KMS-11 (cell line): ENCODE measurements around the gene FRAS1.
A peak's percentile ranks its signal among the peaks of the same experiment; 100 is the strongest.

Source experiments
- H2AFZ ChIP-seq: fragments of 200-600 bp; sonication (generic); 2 replicates; pipeline ENCODE4 v1.6.1; 2016; ENCODE audit warnings: antibody characterized with exemption, mixed run types, low read depth
- H3K27ac ChIP-seq: fragments of 200-600 bp; sonication (generic); 2 replicates; pipeline ENCODE4 v1.6.1; 2016; ENCODE audit warnings: mild to moderate bottlenecking, mixed run types
- H3K27me3 ChIP-seq: fragments of 200-600 bp; sonication (generic); 2 replicates; pipeline ENCODE4 v1.6.1; 2017; ENCODE audit warnings: mild to moderate bottlenecking, low read depth, mixed run types, moderate library complexity; ENCODE audit not compliant: insufficient read depth
- H3K36me3 ChIP-seq: fragments of 200-600 bp; sonication (generic); 2 replicates; pipeline ENCODE4 v1.6.1; 2017; ENCODE audit warnings: mild to moderate bottlenecking, mixed run types; ENCODE audit not compliant: insufficient read depth
- H3K4me1 ChIP-seq: fragments of 200-600 bp; sonication (generic); 2 replicates; pipeline ENCODE4 v1.6.1; 2016; ENCODE audit warnings: mild to moderate bottlenecking, low read depth, mixed run types; ENCODE audit not compliant: poor library complexity, severe bottlenecking
- H3K4me2 ChIP-seq: fragments of 200-600 bp; sonication (generic); 2 replicates; pipeline ENCODE4 v1.7.0; 2016; ENCODE audit warnings: mild to moderate bottlenecking, mixed run types
- H3K4me3 ChIP-seq: fragments of 200-600 bp; sonication (generic); IDR thresholded peaks from 2 replicates; pipeline ENCODE4 v1.6.1; 2017; ENCODE audit warnings: low read depth, low read length, mixed read lengths; ENCODE audit not compliant: insufficient read depth
- H3K79me2 ChIP-seq: fragments of 200-600 bp; sonication (generic); 2 replicates; pipeline ENCODE4 v1.6.1; 2016; ENCODE audit warnings: low read depth, mixed run types; ENCODE audit not compliant: insufficient read depth
- H3K9ac ChIP-seq: fragments of 200-600 bp; sonication (generic); 2 replicates; pipeline ENCODE4 v1.6.1; 2016; ENCODE audit warnings: mild to moderate bottlenecking, mixed run types
- H4K20me1 ChIP-seq: fragments of 200-600 bp; sonication (generic); 2 replicates; pipeline ENCODE4 v1.6.1; 2016; ENCODE audit warnings: mild to moderate bottlenecking, mixed run types; ENCODE audit not compliant: insufficient read depth
- CTCF ChIP-seq: fragments of 200-600 bp; sonication (generic); conservative IDR thresholded peaks from 2 replicates; pipeline ENCODE4 v1.6.1; 2017; ENCODE audit warnings: low read depth, mild to moderate bottlenecking, antibody characterized with exemption, low read length, moderate library complexity, mixed read lengths

FRAS1 gene

DNA sequence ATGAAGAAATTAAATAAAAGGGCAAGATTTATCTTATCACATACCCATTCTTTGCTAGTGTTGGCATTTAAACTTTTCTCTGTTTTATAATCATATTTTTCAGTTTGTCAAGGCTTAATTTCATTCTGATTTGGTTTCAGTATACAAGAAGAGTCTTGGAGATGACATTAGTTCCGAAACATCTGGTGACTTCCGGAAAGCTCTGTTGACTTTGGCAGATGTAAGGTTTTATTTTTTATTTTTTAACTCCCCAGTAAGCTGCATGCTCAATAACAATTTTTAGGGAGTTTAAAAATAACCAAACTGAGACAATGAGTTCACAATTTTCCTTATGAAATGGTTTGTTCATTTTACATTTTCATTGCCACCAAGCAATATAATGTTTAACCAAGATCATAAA lies 534.3 kb downstream of the FRAS1 start:
- no peak overlapping the region for H3K27ac ChIP-seq
- no peaks in the 10 kb centered on the region for H4K20me1 ChIP-seq
- no peak overlapping the region for H3K9ac ChIP-seq
- TF ChIP-seq CTCF = no peak
- no peaks in the 10 kb centered on the region for H3K27me3 ChIP-seq
- no peak overlapping the region for H3K4me2 ChIP-seq
- H3K4me1 ChIP-seq = no peaks in the 10 kb centered on the region
- no peaks in the 10 kb centered on the region for H3K79me2 ChIP-seq
- H3K4me3 ChIP-seq = no peak overlapping the region
- no peaks in the 10 kb centered on the region for H3K36me3 ChIP-seq
- H2AFZ ChIP-seq = no peak overlapping the region

DNA sequence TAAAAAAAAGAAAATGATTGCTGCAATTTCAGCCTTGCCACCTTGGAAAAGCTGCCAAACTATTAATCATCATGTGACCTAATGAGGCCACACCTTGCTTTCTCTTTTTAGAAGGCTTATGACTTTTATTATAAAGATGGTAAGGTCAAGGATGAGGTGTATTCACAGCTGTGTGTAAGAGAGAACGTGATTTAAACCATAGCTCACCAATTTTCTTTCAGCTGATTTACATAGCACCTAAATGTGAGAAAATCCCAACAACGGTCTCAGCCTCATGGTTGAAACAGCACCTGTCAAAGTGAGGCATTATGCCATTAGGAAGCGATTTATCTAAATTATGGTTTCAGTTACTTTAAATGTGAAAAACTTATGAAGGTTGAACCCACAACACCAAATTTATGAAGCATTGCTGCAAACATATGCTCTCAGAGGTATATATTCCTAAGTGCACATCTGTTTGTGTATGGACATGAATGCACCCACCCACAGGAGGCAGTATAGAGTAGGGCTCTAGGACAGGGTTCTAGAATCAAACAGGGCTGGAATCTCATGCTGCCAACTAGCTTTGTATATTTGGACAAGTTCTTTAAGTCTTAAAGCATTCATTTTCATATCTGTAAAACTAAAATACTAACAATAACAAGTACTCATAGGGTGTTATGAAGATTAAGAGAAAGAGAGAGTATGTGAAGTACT lies 535.1 kb downstream of the FRAS1 start:
- H2AFZ ChIP-seq = no peak overlapping the region
- H3K27me3 ChIP-seq = no peaks in the 10 kb centered on the region
- no peak overlapping the region for H3K4me2 ChIP-seq
- no peaks in the 10 kb centered on the region for H3K36me3 ChIP-seq
- H3K4me3 ChIP-seq = no peak overlapping the region
- no peaks in the 10 kb centered on the region for H3K79me2 ChIP-seq
- H3K27ac ChIP-seq = no peak overlapping the region
- H3K9ac ChIP-seq = no peak overlapping the region
- no peaks in the 10 kb centered on the region for H3K4me1 ChIP-seq
- H4K20me1 ChIP-seq = no peaks in the 10 kb centered on the region
- TF ChIP-seq CTCF = peak; percentile 65; the same call in 1 of the 2 replicates
